SK-N-SH treated with all-trans-retinoic acid at 6 μM for 48 hours (cell line): ENCODE results near the gene P2RX5.

ENCODE experiments used
- ATAC-seq: fragments of 200-7000 bp; cut with Tn5 transposase; 3 replicates; pipeline ENCODE4 v1.9.1; 2020; ENCODE audit warnings: mild to moderate bottlenecking, moderate library complexity
- BACH2 ChIP-seq: fragments of 250-450 bp; sonication (Bioruptor Pico); IDR thresholded peaks from 2 replicates; pipeline ENCODE4 v1.9.0; 2021; ENCODE audit warnings: mild to moderate bottlenecking, borderline replicate concordance
- CSDC2 ChIP-seq: fragments of 250-450 bp; sonication (Bioruptor Pico); IDR thresholded peaks from 2 replicates; pipeline ENCODE4 v1.5.0; 2020; ENCODE audit warnings: mild to moderate bottlenecking, moderate library complexity
- ISL1 ChIP-seq: fragments of 250-450 bp; sonication (Bioruptor Pico); IDR thresholded peaks from 2 replicates; pipeline ENCODE4 v2.1.2; 2022; ENCODE audit warnings: mild to moderate bottlenecking, moderate library complexity
- POU6F1 ChIP-seq: fragments of 250-450 bp; sonication (Bioruptor Pico); IDR thresholded peaks from 2 replicates; pipeline ENCODE4 v1.8.0; 2021; ENCODE audit warnings: low read depth, mild to moderate bottlenecking, moderate library complexity, borderline replicate concordance
- PPARA ChIP-seq: fragments of 250-450 bp; sonication (Bioruptor Pico); IDR thresholded peaks from 2 replicates; pipeline ENCODE4 v1.5.0; 2020; ENCODE audit warnings: mild to moderate bottlenecking, borderline replicate concordance
- RARB ChIP-seq: fragments of 250-450 bp; sonication (Bioruptor Pico); IDR thresholded peaks from 2 replicates; pipeline ENCODE4 v1.8.0; 2021; ENCODE audit warnings: mild to moderate bottlenecking, moderate library complexity
- SNAI2 ChIP-seq: fragments of 250-450 bp; sonication (Bioruptor Pico); IDR thresholded peaks from 2 replicates; pipeline ENCODE4 v1.5.0; 2020; ENCODE audit warnings: mild to moderate bottlenecking, moderate library complexity
- TCF4 ChIP-seq: fragments of 250-450 bp; sonication (Bioruptor Pico); IDR thresholded peaks from 2 replicates; pipeline ENCODE4 v1.8.0; 2021; ENCODE audit warnings: mild to moderate bottlenecking, moderate library complexity, borderline replicate concordance
- TOX ChIP-seq: fragments of 250-450 bp; sonication (Bioruptor Pico); IDR thresholded peaks from 2 replicates; pipeline ENCODE4 v1.8.0; 2021; ENCODE audit warnings: mild to moderate bottlenecking, moderate library complexity, borderline replicate concordance
- TSHZ2 ChIP-seq: fragments of 250-450 bp; sonication (Bioruptor Pico); IDR thresholded peaks from 2 replicates; pipeline ENCODE4 v1.5.0; 2020; ENCODE audit warnings: mild to moderate bottlenecking, moderate library complexity
- ZC3H10 ChIP-seq: fragments of 250-450 bp; sonication (Bioruptor Pico); IDR thresholded peaks from 2 replicates; pipeline ENCODE4 v1.5.1; 2021; ENCODE audit warnings: mild to moderate bottlenecking, moderate library complexity
- ZFP3 ChIP-seq: fragments of 250-450 bp; sonication (Bioruptor Pico); IDR thresholded peaks from 2 replicates; pipeline ENCODE4 v1.5.0; 2020; ENCODE audit warnings: mild to moderate bottlenecking, moderate library complexity
- ZNF565 ChIP-seq: fragments of 450-650 bp; formaldehyde crosslinking; conservative IDR thresholded peaks from 2 replicates; pipeline ENCODE4 v1.5.0; 2020; ENCODE audit warnings: low read depth, mild to moderate bottlenecking, moderate library complexity
- ZNF70 ChIP-seq: fragments of 450-650 bp; formaldehyde crosslinking; IDR thresholded peaks from 2 replicates; pipeline ENCODE4 v1.5.0; 2020; ENCODE audit warnings: mild to moderate bottlenecking, moderate library complexity
- ZNF8 ChIP-seq: fragments of 450-650 bp; formaldehyde crosslinking; IDR thresholded peaks from 2 replicates; pipeline ENCODE4 v1.5.0; 2020; ENCODE audit warnings: mild to moderate bottlenecking, moderate library complexity
- TF ChIP-seq, protein P1 (sequence below): fragments of 250-450 bp; sonication (Bioruptor Pico); IDR thresholded peaks from 2 replicates; pipeline ENCODE4 v1.5.1; 2021; ENCODE audit warnings: mild to moderate bottlenecking, moderate library complexity
- TF ChIP-seq, protein P2 (sequence below): fragments of 250-450 bp; sonication (Bioruptor Pico); IDR thresholded peaks from 2 replicates; pipeline ENCODE4 v1.5.1; 2020; ENCODE audit warnings: low read depth, mild to moderate bottlenecking, moderate library complexity

Gene P2RX5

DNA sequence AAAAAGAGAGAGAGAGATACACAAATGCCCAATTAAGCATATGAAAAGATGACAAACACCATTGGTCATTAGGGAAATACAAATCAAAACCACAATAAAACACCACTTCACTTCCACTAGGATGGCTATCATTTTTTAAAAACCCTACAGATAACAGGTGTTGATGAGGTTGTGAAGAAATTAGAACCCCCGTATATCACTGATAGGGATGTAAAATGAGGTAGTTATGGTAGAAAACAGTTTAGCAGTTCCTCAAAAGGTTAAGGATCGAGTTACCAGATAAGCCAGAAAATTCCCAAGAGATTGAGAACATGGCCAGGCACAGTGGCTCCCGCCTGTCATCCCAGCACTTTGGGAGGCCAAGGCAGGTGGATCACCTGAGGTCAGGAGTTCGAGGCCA is 2.8 kb downstream of the P2RX5 start:
- no peak for TF ChIP-seq SNAI2
- no peak for TF ChIP-seq TOX
- TF ChIP-seq ZNF70 (CRISPR knock-in tag): no peak
- no peak for TF ChIP-seq ZC3H10 (CRISPR knock-in tag)
- ATAC-seq: no peak

- TF ChIP-seq TCF4 (CRISPR knock-in tag): no peak
- TF ChIP-seq TOX: no peak
- TF ChIP-seq POU6F1 (CRISPR knock-in tag): no peak
- TF ChIP-seq ZNF8 (CRISPR knock-in tag): no peak
- no peak for TF ChIP-seq TSHZ2 (CRISPR knock-in tag)
- no peak for TF ChIP-seq ZC3H10 (CRISPR knock-in tag)
- no peak for ATAC-seq
Observed at GRCh38 chr17:3692346-3692745, 3.6 kb downstream of the P2RX5 start.

DNA sequence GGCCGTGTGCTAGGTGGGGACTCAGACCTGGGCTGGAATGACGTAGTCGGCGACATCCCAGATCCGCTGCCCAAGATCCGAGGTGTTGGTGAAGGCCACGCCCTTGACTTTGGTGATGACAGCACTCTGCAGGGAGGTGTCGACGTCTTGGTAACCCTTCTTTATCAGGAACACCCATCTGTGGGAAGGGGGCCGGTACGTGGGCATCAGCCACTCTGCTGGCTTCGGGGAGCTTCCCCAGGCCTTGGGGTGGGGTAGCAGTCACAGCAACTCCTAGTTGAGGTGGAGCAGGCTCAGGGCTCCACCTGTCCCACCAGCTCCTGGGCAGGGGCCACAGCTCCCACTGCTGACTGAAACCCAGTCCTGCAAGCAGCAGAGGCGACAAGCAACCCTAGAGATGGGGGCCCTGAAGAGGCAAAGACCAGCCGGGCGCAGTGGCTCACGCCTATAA is 4.3 kb downstream of the P2RX5 start:
- no peak for TF ChIP-seq POU6F1 (CRISPR knock-in tag)
- TF ChIP-seq ZNF8 (CRISPR knock-in tag): no peak
- TF ChIP-seq ZFP3 (CRISPR knock-in tag): no peak
- no peak for TF ChIP-seq BACH2
- TF ChIP-seq RARB (CRISPR knock-in tag): no peak
- TF ChIP-seq PPARA: no peak
- no peak for TF ChIP-seq ISL1 (CRISPR knock-in tag)
- TF ChIP-seq, protein P1, sequence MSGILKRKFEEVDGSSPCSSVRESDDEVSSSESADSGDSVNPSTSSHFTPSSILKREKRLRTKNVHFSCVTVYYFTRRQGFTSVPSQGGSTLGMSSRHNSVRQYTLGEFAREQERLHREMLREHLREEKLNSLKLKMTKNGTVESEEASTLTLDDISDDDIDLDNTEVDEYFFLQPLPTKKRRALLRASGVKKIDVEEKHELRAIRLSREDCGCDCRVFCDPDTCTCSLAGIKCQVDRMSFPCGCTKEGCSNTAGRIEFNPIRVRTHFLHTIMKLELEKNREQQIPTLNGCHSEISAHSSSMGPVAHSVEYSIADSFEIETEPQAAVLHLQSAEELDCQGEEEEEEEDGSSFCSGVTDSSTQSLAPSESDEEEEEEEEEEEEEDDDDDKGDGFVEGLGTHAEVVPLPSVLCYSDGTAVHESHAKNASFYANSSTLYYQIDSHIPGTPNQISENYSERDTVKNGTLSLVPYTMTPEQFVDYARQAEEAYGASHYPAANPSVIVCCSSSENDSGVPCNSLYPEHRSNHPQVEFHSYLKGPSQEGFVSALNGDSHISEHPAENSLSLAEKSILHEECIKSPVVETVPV (CRISPR knock-in tag): no peak
- TF ChIP-seq SNAI2: no peak
- TF ChIP-seq ZNF565 (CRISPR knock-in tag): no peak
- ATAC-seq: no peak

GRCh38 chr17:3690094-3690715 is 5.8 kb downstream of the P2RX5 start:
- TF ChIP-seq CSDC2 (CRISPR knock-in tag): no peak
- no peak; the same call in 2 of the 3 replicates for ATAC-seq

GRCh38 chr17:3689262-3690093 is 6.5 kb downstream of the P2RX5 start:
- no peak for ATAC-seq

More at GRCh38 chr17:3689262-3690093, 6.5 kb downstream of the P2RX5 start:
- no peak for TF ChIP-seq ZNF565 (CRISPR knock-in tag)
- TF ChIP-seq, protein P2, sequence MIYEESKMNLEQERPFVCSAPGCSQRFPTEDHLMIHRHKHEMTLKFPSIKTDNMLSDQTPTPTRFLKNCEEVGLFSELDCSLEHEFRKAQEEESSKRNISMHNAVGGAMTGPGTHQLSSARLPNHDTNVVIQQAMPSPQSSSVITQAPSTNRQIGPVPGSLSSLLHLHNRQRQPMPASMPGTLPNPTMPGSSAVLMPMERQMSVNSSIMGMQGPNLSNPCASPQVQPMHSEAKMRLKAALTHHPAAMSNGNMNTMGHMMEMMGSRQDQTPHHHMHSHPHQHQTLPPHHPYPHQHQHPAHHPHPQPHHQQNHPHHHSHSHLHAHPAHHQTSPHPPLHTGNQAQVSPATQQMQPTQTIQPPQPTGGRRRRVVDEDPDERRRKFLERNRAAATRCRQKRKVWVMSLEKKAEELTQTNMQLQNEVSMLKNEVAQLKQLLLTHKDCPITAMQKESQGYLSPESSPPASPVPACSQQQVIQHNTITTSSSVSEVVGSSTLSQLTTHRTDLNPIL: no peak
- TF ChIP-seq, all 23 proteins: peak for 0
